NCI-H510A (cell line): ENCODE results near the gene FOSL1.

Experiments used
- DNase-seq: peaks from one replicate; lab custom pipeline; 2025; lab: John Stamatoyannopoulos, UW

Gene FOSL1

GRCh38 chr11:65882120-65883057 is 17.8 kb downstream of the FOSL1 start:
- DNase-seq = no peak

GRCh38 chr11:65880844-65881421 is 19.3 kb downstream of the FOSL1 start:
- DNase-seq = no peak

GRCh38 chr11:65880027-65880426 is 20.2 kb downstream of the FOSL1 start:
- no peak for DNase-seq

GRCh38 chr11:65879617-65880016 is 20.6 kb downstream of the FOSL1 start, which contains the start of gene CTSW:
Gene CTSW (plus strand): TSS chr11:65879837. CDS start chr11:65879855, 18 bp downstream.
- DNase-seq = no peak

GRCh38 chr11:65873318-65874156 is 26.7 kb downstream of the FOSL1 start:
- DNase-seq = peak; percentile 87

DNA sequence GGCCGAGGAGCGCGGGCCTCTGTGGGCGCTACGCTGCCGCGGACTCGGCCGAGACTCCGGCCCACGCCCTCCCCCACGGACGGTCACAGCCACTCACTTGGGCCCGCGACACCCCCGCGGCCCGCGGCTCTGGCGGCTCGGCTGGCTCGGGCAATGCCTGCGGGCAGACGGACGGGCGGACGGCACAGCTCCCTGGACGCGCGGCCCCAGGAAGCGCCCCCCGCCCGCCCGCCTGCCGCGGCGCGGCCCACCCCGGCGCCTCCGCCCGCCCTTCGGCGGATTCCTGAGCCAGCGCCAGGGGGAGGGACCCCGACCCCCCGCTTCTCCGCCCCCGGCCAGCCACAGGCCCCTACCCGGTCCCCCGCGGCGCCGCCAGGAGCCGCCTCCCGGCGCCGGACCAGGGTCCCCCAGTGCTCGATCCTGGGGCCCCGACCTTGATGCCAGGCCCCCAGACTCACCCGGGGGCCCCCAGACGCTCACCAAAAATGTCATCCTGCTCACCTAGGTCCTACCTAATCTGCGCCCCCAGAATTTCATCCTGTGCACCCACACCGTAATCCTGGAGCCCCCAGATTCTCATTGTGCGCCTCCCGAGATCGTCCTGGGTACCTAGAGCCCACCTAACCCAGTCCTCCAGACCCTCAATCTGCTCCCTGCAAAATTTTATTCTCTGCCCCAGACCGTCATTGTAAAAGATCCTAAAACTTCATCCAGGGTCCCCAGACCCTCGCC is 27.4 kb downstream of the FOSL1 start, which contains the start of gene EFEMP2:
Gene EFEMP2, minus strand, starts transcription at position 215 of the 732 bp plus-strand sequence. CDS start 446 bp downstream, outside the sequence.
- DNase-seq = no peak

GRCh38 chr11:65871811-65872548 is 28.2 kb downstream of the FOSL1 start:
- DNase-seq = no peak

DNA sequence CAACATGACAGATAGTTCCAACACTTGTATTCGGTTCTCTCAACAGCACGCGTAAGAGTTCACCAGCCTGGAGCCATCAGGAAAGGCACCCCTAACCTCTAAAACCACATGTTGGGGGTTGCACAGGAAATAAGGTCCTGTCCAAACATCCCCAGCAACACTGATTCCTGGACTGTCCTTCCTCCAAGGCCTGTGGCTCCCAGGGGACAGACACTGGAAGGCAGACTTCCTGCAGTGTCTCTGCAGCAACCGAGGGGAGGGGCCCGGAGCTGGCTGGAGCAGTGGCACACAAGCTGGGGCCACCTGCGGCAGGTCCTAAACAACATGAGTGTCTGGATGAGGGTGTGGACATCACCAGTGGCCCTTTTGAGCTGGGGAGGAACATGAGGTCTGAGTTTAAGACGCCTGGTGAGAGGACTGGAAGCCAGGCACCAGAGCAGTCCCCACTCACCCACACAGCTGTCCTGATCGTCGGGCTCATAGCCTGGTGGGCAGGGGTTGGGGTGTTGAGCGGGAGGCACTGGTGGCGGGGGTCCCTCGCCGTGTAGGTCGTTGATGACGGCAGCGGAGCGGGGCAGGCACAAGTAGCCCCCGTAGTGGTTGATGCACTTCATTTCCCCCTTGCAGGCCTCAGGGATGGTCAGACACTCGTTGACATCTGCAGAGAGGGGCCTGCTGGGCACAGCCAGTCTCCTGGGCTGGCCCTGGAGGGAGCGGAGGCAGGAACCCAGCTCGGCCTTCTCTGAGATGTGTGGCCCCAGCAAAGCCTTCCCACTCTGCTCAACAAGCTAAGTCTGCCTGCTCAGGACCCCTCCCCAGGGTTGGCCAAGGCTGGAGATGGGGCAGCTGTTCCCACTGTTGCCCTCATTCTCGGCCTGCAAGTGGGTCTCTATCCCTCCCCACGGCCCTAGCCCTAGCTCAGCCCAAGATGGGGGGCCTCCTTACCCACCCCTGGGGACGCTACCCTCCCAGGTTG is 29.2 kb downstream of the FOSL1 start:
- peak; percentile 34 for DNase-seq

- DNase-seq = no peak
Measured at GRCh38 chr11:65870307-65870658, 29.9 kb downstream of the FOSL1 start.

DNA sequence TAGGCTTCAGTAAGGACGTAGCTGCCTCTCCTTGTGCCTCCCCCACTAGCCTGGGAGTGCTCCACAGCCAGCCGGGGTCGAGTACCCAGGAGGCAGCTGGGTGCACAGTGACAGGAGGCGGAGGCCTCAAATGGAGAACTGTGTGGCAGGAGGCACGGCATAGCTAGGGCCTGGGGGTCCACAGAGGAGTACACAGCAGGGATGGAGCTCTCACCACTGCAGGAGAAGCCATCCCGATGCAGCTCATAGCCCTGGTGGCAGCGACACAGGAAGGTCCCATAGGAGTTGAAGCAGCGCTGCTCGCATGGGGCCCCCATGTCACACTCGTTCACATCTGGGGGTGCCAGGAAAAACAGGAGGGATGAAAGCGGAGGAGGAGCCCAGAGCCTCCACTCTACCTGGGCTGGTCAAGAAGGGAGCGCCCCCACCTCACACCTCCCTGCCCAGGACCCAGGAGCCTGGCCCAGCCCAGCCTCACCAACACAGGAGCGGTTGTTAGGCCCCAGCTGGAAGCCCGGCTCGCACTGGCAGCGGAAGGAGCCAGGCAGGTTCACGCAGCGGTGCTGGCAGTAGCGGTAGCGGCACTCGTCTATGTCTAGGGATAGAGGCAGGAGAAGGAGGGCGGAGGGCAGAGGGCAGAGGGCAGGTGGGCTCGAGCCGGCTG is 30.4 kb downstream of the FOSL1 start:
- no peak for DNase-seq

- DNase-seq = no peak
Measured at GRCh38 chr11:65868907-65869306, 31.3 kb downstream of the FOSL1 start.

DNA sequence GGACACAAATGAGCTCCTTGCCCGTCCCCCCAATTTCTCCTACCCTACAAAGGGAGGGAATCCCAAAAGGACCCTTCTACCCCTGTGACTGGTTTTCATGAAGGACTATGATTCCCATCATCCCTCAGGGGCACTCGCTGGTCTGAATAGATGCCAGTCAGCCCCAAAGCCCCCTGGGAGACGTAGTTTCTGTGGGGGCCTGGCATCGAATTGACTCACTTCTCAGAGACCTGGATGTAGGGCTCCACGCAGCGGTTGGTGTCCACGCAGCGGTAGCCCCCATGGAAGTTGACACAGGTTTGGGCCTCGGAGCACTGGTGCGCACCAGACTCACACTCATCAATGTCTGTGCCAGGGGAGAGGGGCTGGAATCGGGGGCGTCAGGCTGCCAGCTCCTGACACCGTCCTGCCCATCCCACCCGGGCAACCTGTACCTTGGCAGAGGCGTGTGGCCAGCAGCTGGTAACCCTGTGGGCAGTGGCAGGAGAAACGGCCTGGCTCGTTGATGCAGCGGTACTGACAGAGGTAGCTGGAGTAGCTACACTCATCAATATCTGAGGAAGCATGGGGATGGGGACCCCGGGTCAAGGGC is 32.0 kb downstream of the FOSL1 start:
- no peak for DNase-seq

DNA sequence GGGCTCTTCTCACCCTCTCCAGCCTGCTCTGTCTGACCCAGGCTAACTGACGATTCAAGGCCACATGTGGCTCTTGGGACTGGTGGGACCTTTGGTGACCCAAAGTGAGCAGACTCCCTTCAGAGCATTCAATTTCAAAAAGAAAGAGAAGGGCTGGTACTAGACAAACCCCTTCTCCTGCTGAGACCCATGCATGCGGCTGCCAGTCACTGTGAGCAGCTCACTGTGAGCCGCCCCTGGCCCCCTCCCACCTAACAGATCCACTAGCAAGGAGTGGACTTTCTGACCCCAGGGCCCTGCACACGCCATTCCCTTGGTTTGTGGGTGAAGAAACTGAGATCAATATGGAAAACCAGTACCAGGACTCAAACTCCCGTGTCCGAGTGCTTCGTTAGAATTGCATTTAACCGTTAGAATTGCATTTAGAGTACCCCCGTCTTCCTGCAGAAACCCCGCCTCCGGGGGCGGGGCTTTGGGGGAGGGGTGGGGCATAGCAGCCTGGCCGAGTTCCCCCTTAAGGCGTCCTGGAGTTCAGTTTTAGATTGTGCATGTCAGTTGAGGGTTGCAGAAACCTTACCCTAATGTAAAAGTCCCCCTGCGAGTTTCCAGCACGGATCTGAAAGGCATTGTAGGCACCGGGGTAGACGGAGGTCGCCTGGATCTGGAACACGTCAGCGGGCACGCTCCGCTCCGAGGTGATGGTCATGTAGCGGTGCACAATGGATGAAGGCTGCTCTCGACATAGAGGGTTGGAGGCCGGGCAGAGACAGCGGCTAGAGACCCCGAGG is 32.7 kb downstream of the FOSL1 start:
- DNase-seq = no peak

DNA sequence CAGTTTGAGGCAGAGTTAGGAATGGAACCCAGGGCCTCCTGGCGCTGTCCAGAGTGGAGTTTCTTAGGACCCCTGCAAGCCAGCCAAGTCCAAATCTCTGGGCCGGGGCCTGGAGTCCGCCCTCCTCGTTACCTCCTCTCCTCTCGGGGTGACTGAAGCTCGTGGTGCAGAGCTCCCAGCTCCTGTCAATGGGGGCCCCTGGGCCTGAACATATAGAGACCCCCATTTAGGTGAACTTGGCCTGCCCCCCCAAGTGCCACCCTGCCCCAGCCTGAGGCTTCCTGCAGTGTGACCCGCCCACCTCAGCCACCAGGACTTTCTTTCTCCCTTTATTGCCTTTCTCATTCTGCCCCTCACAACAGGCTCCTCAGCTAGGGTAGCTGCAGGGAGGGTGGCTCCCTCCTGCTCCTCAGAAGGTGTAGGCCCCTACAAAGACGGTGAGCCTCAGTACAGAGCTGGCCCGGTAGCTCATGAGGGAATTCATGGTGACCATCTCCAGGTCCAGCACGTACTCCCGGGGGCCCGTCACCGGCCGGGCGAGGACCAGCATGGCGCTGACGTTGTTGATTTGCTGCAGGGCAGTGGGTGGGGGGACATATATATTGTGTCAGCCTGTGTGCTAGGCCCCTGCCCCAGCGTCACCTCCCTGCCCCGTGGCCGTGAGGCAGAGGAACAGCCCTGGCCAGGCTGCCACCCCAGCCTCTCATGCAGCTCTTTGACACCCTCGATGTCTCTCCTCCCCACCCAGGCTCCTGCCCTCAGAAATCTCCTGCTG is 33.5 kb downstream of the FOSL1 start:
- DNase-seq = no peak

DNA sequence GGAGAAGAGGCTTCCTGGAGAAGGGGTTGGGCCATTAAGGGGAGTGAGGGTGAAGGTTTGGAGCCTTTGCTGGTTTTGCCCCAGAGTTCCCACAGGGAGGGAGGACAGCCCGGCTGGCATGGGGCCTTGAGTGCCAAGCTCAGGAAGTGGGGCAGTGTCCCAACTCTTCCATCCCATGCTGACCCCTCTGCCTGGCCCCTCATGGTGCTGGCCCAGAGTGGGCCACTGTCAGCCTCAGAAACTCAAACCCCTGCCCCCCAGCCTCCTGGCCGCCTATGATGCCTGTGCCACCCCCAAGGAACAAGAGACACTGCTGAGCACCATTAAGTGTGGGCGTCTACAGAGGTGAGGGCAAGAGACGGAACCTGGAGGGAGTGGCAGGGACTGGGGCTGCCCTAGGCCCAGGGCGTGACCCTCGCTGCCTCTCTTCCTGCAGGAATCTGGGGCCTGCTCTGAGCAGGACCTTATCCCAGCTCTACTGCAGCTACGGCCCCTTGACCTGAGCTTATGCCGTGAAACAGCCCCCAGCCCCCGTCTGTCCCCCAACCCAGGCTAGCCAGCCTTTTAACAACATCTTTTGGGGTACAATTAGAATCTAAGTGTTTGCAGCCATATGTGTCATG is 34.5 kb downstream of the FOSL1 start:
- no peak for DNase-seq

DNA sequence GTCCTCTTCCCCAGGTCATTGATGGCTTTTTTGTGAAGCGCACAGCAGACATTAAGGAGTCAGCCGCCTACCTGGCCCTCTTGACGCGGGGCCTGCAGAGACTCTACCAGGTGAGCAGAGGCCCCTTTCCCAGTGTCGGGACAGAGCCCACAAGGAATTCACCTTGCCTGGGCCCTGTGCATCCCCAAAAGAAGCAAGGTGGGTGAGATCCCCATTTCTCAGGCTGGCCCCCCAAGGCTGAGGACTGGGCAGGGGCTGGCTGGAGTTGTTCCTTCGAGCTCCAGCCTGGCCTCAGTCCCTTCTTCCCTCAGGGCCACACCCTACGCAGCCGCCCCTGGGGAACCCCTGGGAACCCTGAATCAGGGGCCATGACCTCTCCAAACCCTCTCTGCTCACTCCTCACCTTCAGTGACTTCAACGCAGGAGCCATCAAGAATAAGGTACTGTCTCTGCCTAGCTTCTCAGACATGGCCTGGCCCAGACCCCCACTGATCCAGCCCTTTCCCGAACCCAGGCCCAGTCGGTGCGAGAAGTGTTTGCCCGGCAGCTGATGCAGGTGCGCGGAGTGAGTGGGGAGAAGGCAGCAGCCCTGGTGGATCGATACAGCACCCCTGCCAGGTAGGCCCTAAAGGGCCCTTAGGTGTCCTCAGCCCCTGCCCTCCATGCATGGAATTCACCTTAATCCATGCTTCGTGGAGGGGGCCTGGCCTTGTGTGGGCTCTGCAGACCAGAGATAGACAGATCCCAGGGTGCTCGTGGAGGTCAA is 35.3 kb downstream of the FOSL1 start:
- DNase-seq = no peak
